ENCODE data around the gene SLC16A2.

SLC16A2 gene

DNA sequence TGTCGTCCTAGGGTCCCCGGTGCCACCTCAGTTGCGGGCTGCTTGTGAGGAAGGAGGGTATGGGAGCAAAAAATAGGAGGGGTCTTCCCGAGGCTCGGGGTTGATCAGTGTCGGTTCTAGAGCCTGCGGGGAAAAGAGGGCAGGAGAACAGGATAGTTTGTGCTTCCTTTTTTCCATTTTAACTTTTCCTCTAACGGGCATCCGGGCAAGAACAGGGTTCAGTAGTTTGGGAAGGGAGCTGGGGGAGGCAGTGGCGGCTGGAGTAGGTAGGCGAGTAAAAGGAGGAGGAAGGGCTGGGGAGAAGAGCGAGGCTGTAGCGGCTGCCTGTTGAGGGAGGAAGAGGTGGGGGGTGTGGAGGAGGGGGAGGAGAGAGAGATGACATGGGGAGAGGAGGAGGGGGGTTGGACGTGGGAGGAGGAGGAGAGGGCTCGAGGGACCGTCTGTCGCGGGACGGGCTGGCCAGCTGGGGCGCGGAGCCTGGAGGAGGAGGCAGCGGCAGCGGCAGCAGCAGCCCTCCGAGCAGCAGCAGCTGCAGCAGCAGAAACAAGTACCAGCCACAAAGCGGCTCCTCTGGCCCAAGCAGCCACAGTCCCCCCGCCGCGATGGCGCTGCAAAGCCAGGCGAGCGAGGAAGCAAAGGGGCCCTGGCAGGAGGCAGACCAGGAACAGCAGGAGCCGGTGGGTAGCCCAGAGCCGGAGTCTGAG, at the start of gene SLC16A2:
SLC16A2 (plus strand) TSS at position 458 of the 704 bp plus-strand sequence; CDS start at position 603, 145 bp downstream.
- H3K4me3 ChIP-seq (ENCODE audit: low read depth, low read length), result peak within 1 kb of the TSS; percentile 57
- TF ChIP-seq, protein P1, sequence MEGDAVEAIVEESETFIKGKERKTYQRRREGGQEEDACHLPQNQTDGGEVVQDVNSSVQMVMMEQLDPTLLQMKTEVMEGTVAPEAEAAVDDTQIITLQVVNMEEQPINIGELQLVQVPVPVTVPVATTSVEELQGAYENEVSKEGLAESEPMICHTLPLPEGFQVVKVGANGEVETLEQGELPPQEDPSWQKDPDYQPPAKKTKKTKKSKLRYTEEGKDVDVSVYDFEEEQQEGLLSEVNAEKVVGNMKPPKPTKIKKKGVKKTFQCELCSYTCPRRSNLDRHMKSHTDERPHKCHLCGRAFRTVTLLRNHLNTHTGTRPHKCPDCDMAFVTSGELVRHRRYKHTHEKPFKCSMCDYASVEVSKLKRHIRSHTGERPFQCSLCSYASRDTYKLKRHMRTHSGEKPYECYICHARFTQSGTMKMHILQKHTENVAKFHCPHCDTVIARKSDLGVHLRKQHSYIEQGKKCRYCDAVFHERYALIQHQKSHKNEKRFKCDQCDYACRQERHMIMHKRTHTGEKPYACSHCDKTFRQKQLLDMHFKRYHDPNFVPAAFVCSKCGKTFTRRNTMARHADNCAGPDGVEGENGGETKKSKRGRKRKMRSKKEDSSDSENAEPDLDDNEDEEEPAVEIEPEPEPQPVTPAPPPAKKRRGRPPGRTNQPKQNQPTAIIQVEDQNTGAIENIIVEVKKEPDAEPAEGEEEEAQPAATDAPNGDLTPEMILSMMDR (IDR thresholded peaks at IDR 0.05; ENCODE audit: low read depth, low read length), result no peak

- TF ChIP-seq, protein P1 (IDR thresholded peaks at IDR 0.05; ENCODE audit: low read depth, low read length), result no peak
- H3K4me3 ChIP-seq (ENCODE audit: low read depth, low read length), result no peak overlapping the region
These were observed 49.0 kb upstream of the SLC16A2 start for GRCh38 chrX:74372272-74372671.

DNA sequence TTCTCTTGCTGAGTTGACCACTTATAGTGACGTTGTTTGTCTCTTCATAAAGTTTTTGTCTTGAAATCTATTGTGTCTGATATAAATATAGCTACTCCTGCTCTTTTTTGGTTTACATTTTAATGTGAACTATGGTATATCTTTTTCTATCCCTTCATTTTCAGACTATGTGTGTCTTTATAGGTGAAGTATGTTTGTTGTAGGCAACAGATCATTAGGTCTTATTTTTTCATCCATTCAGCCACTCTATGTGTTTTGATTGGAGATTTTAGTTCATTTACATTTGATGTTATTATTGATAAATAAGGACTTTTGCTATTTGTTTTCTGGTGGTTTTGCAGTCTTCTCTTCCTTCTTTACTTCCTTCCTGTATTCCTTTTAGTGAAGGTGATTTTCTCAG, 44.0 kb upstream of the SLC16A2 start:
- TF ChIP-seq, protein P1 (IDR thresholded peaks at IDR 0.05; ENCODE audit: low read depth, low read length), result no peak
- H3K4me3 ChIP-seq (ENCODE audit: low read depth, low read length), result no peak overlapping the region

- no peak overlapping the region for H3K4me3 ChIP-seq (ENCODE audit: low read depth, low read length)
- TF ChIP-seq, protein P1 (IDR thresholded peaks at IDR 0.05; ENCODE audit: low read depth, low read length), result peak; percentile 84
These were observed 38.7 kb upstream of the SLC16A2 start for GRCh38 chrX:74382613-74383012.

- H3K4me3 ChIP-seq (ENCODE audit: low read depth, low read length), result no peak overlapping the region
- TF ChIP-seq, protein P1 (IDR thresholded peaks at IDR 0.05; ENCODE audit: low read depth, low read length), result peak; percentile 40
These were observed 37.7 kb upstream of the SLC16A2 start for GRCh38 chrX:74383611-74384010.

- TF ChIP-seq, protein P1 (IDR thresholded peaks at IDR 0.05; ENCODE audit: low read depth, low read length), result no peak
- no peak overlapping the region for H3K4me3 ChIP-seq (ENCODE audit: low read depth, low read length)
These were observed 32.1 kb upstream of the SLC16A2 start for GRCh38 chrX:74389016-74389722.

GRCh38 chrX:74395556-74395955, 25.7 kb upstream of the SLC16A2 start:
- no peak overlapping the region for H3K4me3 ChIP-seq (ENCODE audit: low read depth, low read length)
- TF ChIP-seq, protein P1 (IDR thresholded peaks at IDR 0.05; ENCODE audit: low read depth, low read length), result no peak
